Fibroblast of lung (primary cell): Measurements from ENCODE around the gene IQGAP2. TPM values are rescaled to one million over a fixed set of nuclear protein-coding genes. Genes with fewer than 3 reads are reported as not detected.
"Not testable (repeated sequence)": the region's sequence is repeated elsewhere in the genome, so short reads cannot be mapped to it uniquely, and the experiment has no call there.

ENCODE experiments used
- DNase-seq, 2 donors: peaks; one replicate each; pipeline versions ENCODE4 v3.0.0 to v3.0.0-alpha.2; 2010; ENCODE audit warnings: low read depth in 2 of 2
- H2AFZ ChIP-seq: 2 replicates; pipeline ENCODE4 v1.5.1; 2012; ENCODE audit warnings: low read length, control low read depth, inconsistent platforms
- H3K27ac ChIP-seq: 2 replicates; pipeline ENCODE4 v1.5.1; 2011; ENCODE audit warnings: low read length, control low read depth; ENCODE audit not compliant: insufficient read depth
- H3K27me3 ChIP-seq: 2 replicates; pipeline ENCODE4 v1.5.1; 2011; ENCODE audit warnings: mild to moderate bottlenecking, low read length; ENCODE audit not compliant: control insufficient read depth, insufficient read depth
- H3K36me3 ChIP-seq: 2 replicates; pipeline ENCODE4 v1.5.1; 2011; ENCODE audit warnings: low read length; ENCODE audit not compliant: control insufficient read depth, insufficient read depth
- H3K4me1 ChIP-seq: 2 replicates; pipeline ENCODE4 v1.5.1; 2011; ENCODE audit warnings: low read length; ENCODE audit not compliant: control insufficient read depth, insufficient read depth; ENCODE audit errors: extremely low read depth
- H3K4me2 ChIP-seq: 2 replicates; pipeline ENCODE4 v1.5.1; 2011; ENCODE audit warnings: low read length, control low read depth; ENCODE audit not compliant: insufficient read depth; ENCODE audit errors: extremely low read depth
- H3K4me3 ChIP-seq, 4 experiments: fragments of 200-600 bp in 1 of 4; sonication (generic) in 1 of 4; replicated peaks in 1 of 4; 2 replicates each; pipeline ENCODE4 v1.5.1; 2011 to 2016; ENCODE audit warnings: low read length in 4 of 4, low read depth in 3 of 4, mild to moderate bottlenecking in 3 of 4, control low read depth in 2 of 4, inconsistent platforms in 1 of 4, mixed read lengths in 1 of 4; ENCODE audit not compliant: insufficient read depth in 1 of 4; ENCODE audit errors: control extremely low read depth in 1 of 4
- H3K79me2 ChIP-seq: 2 replicates; pipeline ENCODE4 v1.5.1; 2012; ENCODE audit warnings: mild to moderate bottlenecking, low read length, inconsistent platforms; ENCODE audit not compliant: control insufficient read depth, insufficient read depth
- H3K9ac ChIP-seq: 2 replicates; pipeline ENCODE4 v1.5.1; 2011; ENCODE audit warnings: mild to moderate bottlenecking, low read length, control low read depth; ENCODE audit not compliant: insufficient read depth
- H3K9me3 ChIP-seq: 2 replicates; pipeline ENCODE4 v1.5.1; 2012; ENCODE audit warnings: low read depth, low read length; ENCODE audit not compliant: control insufficient read depth, insufficient read depth
- H4K20me1 ChIP-seq: 2 replicates; pipeline ENCODE4 v1.5.1; 2011; ENCODE audit warnings: low read length; ENCODE audit not compliant: control insufficient read depth, insufficient read depth; ENCODE audit errors: extremely low read depth
- EZH2 ChIP-seq: IDR thresholded peaks from 2 replicates; pipeline ENCODE4 v1.5.1; 2012; ENCODE audit warnings: low read length, control low read depth, mild to moderate bottlenecking; ENCODE audit errors: missing control alignments
- polyA plus RNA-seq, 2 donors: library from polyadenylated mRNA; depleted of rRNA in 1 of 2; stranded (reverse) in 1 of 2; unstranded in 1 of 2; fragments of >200 nt; gene quantifications; 2 replicates each; pipeline ENCODE4 v1.2.1, GENCODE V29; 2011 to 2012; ENCODE audit warnings: missing spikeins in 1 of 2
- total RNA-seq: library from RNA; depleted of rRNA; stranded (reverse); fragments of >200 nt; gene quantifications from 2 replicates; pipeline ENCODE4 v1.2.1, GENCODE V29; 2014
- TF ChIP-seq, protein P1 (sequence below), 2 donors: IDR thresholded peaks in 1 of 2; conservative IDR thresholded peaks in 1 of 2; 1 replicate in 1 of 2; 2 replicates in 1 of 2; pipeline ENCODE4 v1.5.1; 2011 to 2012; ENCODE audit warnings: low read length in 2 of 2, control low read depth in 1 of 2, inconsistent platforms in 1 of 2, low read depth in 1 of 2, mild to moderate bottlenecking in 1 of 2

The IQGAP2 gene
- total and polyA plus RNA-seq, 2 donors (not counting 1 experiment from before 2014, with no cell fraction given) = 5.1 to 7.9 TPM

DNA sequence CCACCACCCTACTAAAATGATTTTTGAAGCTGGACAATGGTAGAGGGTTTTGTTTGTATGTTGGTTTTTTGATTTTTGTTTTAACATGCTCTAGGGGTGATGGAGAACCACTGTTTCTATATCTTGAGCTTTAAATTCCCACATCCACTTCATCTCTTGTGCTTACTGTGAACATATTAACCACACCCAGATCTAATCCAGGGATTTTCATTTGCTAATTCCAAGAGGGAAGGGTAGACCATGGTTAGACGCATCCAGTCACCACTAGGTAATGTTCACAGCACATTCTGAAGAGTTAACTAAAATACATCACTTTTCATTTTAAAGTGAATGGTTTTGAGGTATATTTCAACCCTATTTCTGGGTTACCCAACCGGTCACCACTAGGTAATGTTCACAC, 36.5 kb upstream of the IQGAP2 start:
- Histone ChIP-seq H3K27me3 (no peaks in the 10 kb centered on the region), H3K36me3 (no peaks in the 10 kb centered on the region), H3K9me3 (no peaks in the 10 kb centered on the region), H3K9ac (no peak overlapping the region), H3K27ac (no peak overlapping the region), H3K79me2 (no peaks in the 10 kb centered on the region), H3K4me3 (no peak overlapping the region), H3K4me2 (no peak overlapping the region), H3K4me1 (no peaks in the 10 kb centered on the region), H2AFZ (no peak overlapping the region), H4K20me1 (no peaks in the 10 kb centered on the region)
- TF ChIP-seq, protein P1, sequence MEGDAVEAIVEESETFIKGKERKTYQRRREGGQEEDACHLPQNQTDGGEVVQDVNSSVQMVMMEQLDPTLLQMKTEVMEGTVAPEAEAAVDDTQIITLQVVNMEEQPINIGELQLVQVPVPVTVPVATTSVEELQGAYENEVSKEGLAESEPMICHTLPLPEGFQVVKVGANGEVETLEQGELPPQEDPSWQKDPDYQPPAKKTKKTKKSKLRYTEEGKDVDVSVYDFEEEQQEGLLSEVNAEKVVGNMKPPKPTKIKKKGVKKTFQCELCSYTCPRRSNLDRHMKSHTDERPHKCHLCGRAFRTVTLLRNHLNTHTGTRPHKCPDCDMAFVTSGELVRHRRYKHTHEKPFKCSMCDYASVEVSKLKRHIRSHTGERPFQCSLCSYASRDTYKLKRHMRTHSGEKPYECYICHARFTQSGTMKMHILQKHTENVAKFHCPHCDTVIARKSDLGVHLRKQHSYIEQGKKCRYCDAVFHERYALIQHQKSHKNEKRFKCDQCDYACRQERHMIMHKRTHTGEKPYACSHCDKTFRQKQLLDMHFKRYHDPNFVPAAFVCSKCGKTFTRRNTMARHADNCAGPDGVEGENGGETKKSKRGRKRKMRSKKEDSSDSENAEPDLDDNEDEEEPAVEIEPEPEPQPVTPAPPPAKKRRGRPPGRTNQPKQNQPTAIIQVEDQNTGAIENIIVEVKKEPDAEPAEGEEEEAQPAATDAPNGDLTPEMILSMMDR (conservative IDR thresholded peaks at IDR 0.05 in 1 of 2, IDR thresholded peaks at IDR 0.05 in 1 of 2; ENCODE audit: low read depth in 1 of 2, low read length in 2 of 2) = no peak
- TF ChIP-seq EZH2 = no peak
- no peak for DNase-seq

DNA sequence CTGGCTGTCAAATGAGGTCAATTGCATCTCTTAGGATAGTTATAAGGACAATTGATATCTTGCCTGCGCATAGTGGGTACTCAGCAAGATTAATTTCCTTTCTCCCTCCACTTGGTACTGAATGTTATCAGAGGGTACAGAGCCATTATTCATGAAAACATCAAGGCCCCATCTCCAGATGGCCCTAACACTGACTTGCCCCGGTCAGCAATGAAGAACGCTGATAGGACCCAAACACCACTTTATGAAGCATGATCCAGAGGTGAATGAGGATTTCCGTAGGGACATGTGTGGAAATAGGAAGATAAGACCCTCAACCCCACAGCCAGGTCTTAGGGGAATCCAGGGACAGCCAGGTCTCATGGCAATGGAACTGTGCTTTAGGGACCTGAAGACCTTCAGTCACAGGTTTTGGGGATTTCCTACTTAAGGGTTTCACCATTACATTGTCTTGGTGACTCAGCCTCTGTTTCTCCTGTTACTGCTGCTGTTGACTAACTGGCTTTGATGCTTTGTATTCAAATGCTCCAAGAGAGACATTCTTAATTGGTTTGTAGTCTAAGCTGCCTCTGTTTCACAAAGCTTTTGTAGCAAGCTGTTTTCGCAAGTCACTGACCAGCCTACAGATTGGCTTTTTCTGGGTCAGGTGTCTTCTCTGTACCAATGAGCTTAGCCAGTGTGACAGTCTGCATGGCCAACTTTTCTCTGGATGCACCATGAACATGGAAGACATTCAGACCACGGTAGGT, 35.3 kb upstream of the IQGAP2 start:
- no peak overlapping the region for H3K9ac ChIP-seq
- H3K9me3 ChIP-seq = no peaks in the 10 kb centered on the region
- H3K27me3 ChIP-seq = no peaks in the 10 kb centered on the region
- TF ChIP-seq, protein P1 (conservative IDR thresholded peaks at IDR 0.05 in 1 of 2, IDR thresholded peaks at IDR 0.05 in 1 of 2; ENCODE audit: low read depth in 1 of 2, low read length in 2 of 2) = no peak
- no peak for TF ChIP-seq EZH2
- H3K4me2 ChIP-seq = no peak overlapping the region
- H3K79me2 ChIP-seq = no peaks in the 10 kb centered on the region
- DNase-seq = peak in 1 of 2 donors; percentile 24
- no peak overlapping the region for H3K27ac ChIP-seq
- no peaks in the 10 kb centered on the region for H3K36me3 ChIP-seq
- no peaks in the 10 kb centered on the region for H4K20me1 ChIP-seq
- no peak overlapping the region for H2AFZ ChIP-seq
- H3K4me3 ChIP-seq = no peak overlapping the region
- H3K4me1 ChIP-seq = no peaks in the 10 kb centered on the region

DNA sequence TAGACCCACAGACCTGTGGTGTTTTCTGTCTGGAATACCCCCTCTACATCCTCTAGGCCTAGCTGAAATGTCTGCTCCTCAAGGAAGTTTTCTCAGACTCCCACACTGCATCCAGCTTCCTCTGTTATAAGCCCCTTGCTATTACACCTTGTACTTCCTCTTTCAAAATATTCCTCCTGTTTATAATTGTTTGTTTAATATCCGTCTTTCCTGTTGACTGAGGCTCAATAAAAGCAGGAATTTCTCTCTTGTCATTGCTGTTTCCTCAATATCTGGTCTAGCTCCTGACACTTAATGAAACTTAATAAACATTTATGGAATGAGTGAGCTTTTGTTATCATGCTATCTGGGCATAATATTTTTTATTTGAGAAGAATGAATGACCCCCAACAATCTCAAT, 34.1 kb upstream of the IQGAP2 start:
- Histone ChIP-seq H3K4me2 (no peak overlapping the region), H4K20me1 (no peaks in the 10 kb centered on the region)

DNA sequence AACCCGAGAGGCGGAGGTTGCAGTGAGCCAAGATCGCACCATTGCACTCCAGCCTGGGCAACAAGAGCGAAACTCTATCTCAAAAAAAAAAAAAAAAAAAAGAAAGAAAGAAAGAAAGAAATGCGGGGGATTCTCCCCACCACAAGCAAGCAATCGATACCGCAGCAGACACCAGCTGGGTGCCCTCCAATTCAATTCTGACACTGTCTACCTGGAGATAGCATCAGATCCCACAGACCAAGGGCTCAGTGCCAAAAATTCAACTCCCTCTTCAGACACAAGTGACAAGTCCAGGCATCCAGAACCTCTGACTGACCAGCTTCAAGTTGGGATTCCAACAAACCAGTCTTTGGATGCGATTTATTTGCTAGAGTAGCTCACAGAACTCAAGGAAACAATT, 33.4 kb upstream of the IQGAP2 start:
- not testable (repeated sequence) for H4K20me1 ChIP-seq, H3K4me3 ChIP-seq, H3K4me2 ChIP-seq, H3K9ac ChIP-seq, H3K36me3 ChIP-seq, H3K79me2 ChIP-seq, H3K4me1 ChIP-seq, H2AFZ ChIP-seq, DNase-seq, H3K27ac ChIP-seq, H3K27me3 ChIP-seq, H3K9me3 ChIP-seq

More for the DNA sequence above, 34.1 kb upstream of the IQGAP2 start:
- DNase-seq = no peak
- Histone ChIP-seq H3K27ac (no peak overlapping the region), H3K9ac (no peak overlapping the region), H3K4me3 (no peak overlapping the region), H2AFZ (no peak overlapping the region), H3K36me3 (no peaks in the 10 kb centered on the region), H3K9me3 (no peaks in the 10 kb centered on the region), H3K27me3 (no peaks in the 10 kb centered on the region), H3K79me2 (no peaks in the 10 kb centered on the region), H3K4me1 (no peaks in the 10 kb centered on the region)
- TF ChIP-seq, protein P1 (conservative IDR thresholded peaks at IDR 0.05 in 1 of 2, IDR thresholded peaks at IDR 0.05 in 1 of 2; ENCODE audit: low read depth in 1 of 2, low read length in 2 of 2) = no peak
- no peak for TF ChIP-seq EZH2
